GM21576 (cell line): Measurements from ENCODE around the gene PPM1B.
A peak's percentile ranks its signal among the peaks of the same experiment; 100 is the strongest.
"Not testable (repeated sequence)": the region's sequence is repeated elsewhere in the genome, so short reads cannot be mapped to it uniquely, and the experiment has no call there.

ENCODE experiments used
- ATAC-seq: cut with Tn5 transposase; IDR thresholded peaks from one replicate; pipeline ENCODE4 v1.9.1; 2021; ENCODE audit warnings: mild to moderate bottlenecking, moderate library complexity; ENCODE audit not compliant: unreplicated experiment

Gene PPM1B

GRCh38 chr2:44246840-44247369 is 78.2 kb downstream of the PPM1B start:
- ATAC-seq: no peak

GRCh38 chr2:44247924-44248323 is 79.2 kb downstream of the PPM1B start:
- no peak for ATAC-seq

- not testable (repeated sequence) for ATAC-seq
Observed at GRCh38 chr2:44249269-44249668, 80.6 kb downstream of the PPM1B start.

GRCh38 chr2:44250376-44250775 is 81.7 kb downstream of the PPM1B start:
- peak; percentile 58 for ATAC-seq

GRCh38 chr2:44254023-44254422 is 85.3 kb downstream of the PPM1B start:
- no peak for ATAC-seq

GRCh38 chr2:44255704-44256103 is 87.0 kb downstream of the PPM1B start:
- not testable (repeated sequence) for ATAC-seq

- not testable (repeated sequence) for ATAC-seq
Observed at GRCh38 chr2:44257802-44258201, 89.1 kb downstream of the PPM1B start.

- no peak for ATAC-seq
Observed at GRCh38 chr2:44267269-44267795, 98.7 kb downstream of the PPM1B start.

GRCh38 chr2:44267796-44268648 is 99.3 kb downstream of the PPM1B start:
- no peak for ATAC-seq

GRCh38 chr2:44269831-44270230 is 101.2 kb downstream of the PPM1B start:
- no peak for ATAC-seq

- ATAC-seq: no peak
Observed at GRCh38 chr2:44271296-44271695, 102.6 kb downstream of the PPM1B start.

- ATAC-seq: no peak
Observed at GRCh38 chr2:44273076-44273475, 104.4 kb downstream of the PPM1B start.

- ATAC-seq: no peak
Observed at GRCh38 chr2:44273596-44273995, 104.9 kb downstream of the PPM1B start.

GRCh38 chr2:44275927-44276303 is 107.2 kb downstream of the PPM1B start:
- ATAC-seq: no peak

- no peak for ATAC-seq
Observed at GRCh38 chr2:44277541-44277940, 108.9 kb downstream of the PPM1B start.

- no peak for ATAC-seq
Observed at GRCh38 chr2:44280869-44281268, 112.2 kb downstream of the PPM1B start.
